Body of pancreas (tissue), 4 donors: ENCODE data around the gene ARID5B.

ENCODE experiments used
- POLR2A ChIP-seq, 3 donors: fragments of 450-650 bp; IDR thresholded peaks; one replicate each; pipeline ENCODE4 v1.6.1; 2016; ENCODE audit warnings: antibody characterized with exemption in 3 of 3, mild to moderate bottlenecking in 2 of 3
- TF ChIP-seq, protein P1 (sequence below), 7 experiments: fragments of 450-650 bp in 4 of 7; fragments of 200-600 bp in 3 of 7; sonication (generic) in 3 of 7; IDR thresholded peaks; one replicate each; pipeline ENCODE4 v1.5.1; 2016 to 2019; ENCODE audit warnings: antibody characterized with exemption in 7 of 7

DNA sequence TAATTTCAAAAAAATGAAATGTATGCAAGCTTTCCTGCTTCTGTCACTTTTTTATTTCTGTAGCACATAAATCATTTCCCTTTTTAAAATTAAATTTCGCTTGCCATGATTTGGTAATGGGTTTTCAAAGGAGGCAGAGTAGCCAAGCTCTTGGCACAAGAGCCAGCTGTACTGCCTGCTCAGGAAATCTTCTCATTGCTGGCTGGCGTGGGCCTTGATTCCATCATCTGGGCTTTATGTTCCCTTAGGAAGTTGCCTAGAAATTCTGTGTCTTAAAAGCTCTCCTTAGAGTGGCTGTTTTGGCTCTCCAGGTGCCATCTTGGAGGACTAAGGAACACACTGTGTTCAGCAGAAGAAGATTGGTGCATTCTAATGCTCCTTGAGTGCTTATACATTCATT, 107.4 kb downstream of the ARID5B start:
- TF ChIP-seq, protein P1, sequence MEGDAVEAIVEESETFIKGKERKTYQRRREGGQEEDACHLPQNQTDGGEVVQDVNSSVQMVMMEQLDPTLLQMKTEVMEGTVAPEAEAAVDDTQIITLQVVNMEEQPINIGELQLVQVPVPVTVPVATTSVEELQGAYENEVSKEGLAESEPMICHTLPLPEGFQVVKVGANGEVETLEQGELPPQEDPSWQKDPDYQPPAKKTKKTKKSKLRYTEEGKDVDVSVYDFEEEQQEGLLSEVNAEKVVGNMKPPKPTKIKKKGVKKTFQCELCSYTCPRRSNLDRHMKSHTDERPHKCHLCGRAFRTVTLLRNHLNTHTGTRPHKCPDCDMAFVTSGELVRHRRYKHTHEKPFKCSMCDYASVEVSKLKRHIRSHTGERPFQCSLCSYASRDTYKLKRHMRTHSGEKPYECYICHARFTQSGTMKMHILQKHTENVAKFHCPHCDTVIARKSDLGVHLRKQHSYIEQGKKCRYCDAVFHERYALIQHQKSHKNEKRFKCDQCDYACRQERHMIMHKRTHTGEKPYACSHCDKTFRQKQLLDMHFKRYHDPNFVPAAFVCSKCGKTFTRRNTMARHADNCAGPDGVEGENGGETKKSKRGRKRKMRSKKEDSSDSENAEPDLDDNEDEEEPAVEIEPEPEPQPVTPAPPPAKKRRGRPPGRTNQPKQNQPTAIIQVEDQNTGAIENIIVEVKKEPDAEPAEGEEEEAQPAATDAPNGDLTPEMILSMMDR (IDR thresholded peaks at IDR 0.05), result no peak
- TF ChIP-seq POLR2A (IDR thresholded peaks at IDR 0.05), result no peak
